Measurements from ENCODE around the gene TRAPPC10. TPM values are rescaled to one million over a fixed set of nuclear protein-coding genes. Genes with fewer than 3 reads are reported as not detected.
A peak's percentile ranks its signal among the peaks of the same experiment; 100 is the strongest.

TRAPPC10 gene
- total RNA-seq, 2 experiments from 2014 or later, result 77.9 to 82.7 TPM

DNA sequence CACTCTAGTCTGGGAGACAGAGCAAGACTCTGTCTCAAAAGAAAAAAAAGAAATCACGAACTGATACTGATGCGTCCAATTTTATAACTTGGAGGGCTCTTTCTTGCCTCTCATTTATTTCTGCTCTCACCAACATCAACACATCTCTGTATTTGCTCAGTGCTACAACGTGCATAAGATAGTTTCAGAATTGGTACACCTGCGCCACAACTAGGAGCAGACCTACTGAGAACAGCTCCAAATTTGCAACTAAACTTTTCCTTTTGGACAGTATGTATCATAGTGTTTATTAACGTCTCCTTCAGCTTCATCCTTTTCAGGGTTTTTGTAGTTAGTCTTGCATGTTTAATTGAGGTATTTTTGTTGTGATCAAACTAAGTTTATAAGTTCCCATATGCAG, 27.7 kb downstream of the TRAPPC10 start:
- no peak overlapping the region for H3K4me3 Mint-ChIP-seq
- no peak overlapping the region for H3K27ac Mint-ChIP-seq
- no peaks in the 10 kb centered on the region for H3K9me3 Mint-ChIP-seq
- peaks cover 18% of the 10 kb centered on the region for H3K36me3 Mint-ChIP-seq
- ATAC-seq (ENCODE audit: low read depth), result no peak
- POLR2A ChIA-PET, result no interaction called here
- H3K4me1 Mint-ChIP-seq, result peaks cover 10% of the 10 kb centered on the region
- DNase-seq, result no peak
- no peaks in the 10 kb centered on the region for H3K27me3 Mint-ChIP-seq

DNA sequence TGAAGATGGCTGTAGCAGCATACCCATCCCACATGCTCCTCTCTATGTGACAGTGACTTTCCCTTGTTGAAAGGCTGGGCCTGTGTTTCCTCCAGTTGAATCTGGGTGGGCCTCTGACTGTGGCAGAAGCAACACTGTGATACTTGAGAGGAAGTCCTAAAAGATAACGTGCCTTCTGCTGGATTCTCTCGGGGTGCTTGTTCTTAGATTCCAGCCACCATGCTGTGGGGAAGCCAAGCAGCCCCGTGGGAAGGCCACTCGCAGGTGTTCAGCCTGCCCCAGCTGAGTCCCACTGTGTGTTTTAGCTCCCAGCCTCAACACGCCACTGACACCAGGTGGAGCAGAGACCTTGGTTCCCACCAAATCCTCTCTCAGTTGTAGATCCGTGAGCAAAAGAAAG, 31.5 kb downstream of the TRAPPC10 start:
- POLR2A ChIA-PET, result interaction anchor here (0.7 kb wide), 3 partner anchors 15 to 45 kb away, joined by 3 read pairs; no protein-coding TSS in a partner anchor
- peaks cover 13% of the 10 kb centered on the region for H3K36me3 Mint-ChIP-seq
- H3K9me3 Mint-ChIP-seq, result no peaks in the 10 kb centered on the region
- peaks cover 11% of the 10 kb centered on the region for H3K4me1 Mint-ChIP-seq
- DNase-seq, result no peak
- ATAC-seq (ENCODE audit: low read depth), result peak; percentile 47
- no peak overlapping the region for H3K4me3 Mint-ChIP-seq
- no peaks in the 10 kb centered on the region for H3K27me3 Mint-ChIP-seq
- no peak overlapping the region for H3K27ac Mint-ChIP-seq

DNA sequence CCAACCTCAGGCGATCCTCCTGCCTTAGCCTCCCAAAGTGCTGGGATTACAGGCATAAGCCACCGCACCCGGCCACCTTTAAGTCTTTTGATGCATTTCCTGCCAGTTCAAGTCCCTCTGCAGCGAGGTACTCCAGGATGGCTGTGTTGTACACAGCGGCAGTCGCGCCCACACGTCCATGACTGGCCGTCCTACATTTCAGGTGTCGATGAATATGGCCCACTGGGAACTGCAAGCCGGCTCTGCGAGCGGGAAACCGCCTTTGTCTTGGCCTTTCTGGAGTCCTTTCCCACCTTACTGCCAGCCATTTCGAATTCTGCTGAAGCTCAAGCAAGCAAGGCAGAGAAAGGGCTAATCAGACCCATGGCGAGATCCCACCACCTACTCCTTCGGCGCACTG, 34.6 kb downstream of the TRAPPC10 start:
- Mint-ChIP-seq H3K27ac (no peak overlapping the region), H3K9me3 (no peaks in the 10 kb centered on the region), H3K4me1 (peaks cover 13% of the 10 kb centered on the region)

DNA sequence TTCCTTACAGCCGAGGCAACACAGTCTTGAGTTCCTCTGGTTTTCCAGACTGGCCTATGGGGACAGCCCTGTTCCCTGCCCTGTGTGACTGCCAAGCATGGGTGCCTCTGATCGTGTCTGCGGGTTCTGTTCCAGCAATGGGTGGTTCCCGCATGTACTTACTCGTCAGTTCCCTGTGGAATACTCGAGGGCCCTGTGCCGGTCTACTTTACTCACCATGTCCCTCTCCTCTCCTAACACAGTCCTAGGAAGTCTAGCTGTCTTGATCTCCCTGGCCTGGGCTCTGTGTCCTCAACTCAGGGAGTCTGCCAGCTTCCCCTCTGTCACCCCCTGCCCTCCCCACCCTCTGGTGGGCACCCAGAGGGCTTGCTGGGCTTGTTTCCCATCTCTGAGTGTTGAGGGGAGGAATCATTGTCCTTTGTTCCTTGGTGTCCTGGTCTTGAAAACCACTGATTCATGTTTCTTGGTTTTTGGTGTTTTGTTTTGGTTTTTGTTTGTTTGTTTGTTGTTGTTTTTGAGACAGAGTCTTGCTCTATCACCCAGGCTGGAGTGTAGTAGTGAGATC, 36.0 kb downstream of the TRAPPC10 start:
- DNase-seq, result no peak
- no peak for ATAC-seq (ENCODE audit: low read depth)
- H3K4me3 Mint-ChIP-seq, result no peak overlapping the region
- no peaks in the 10 kb centered on the region for H3K9me3 Mint-ChIP-seq
- H3K36me3 Mint-ChIP-seq, result peaks cover 16% of the 10 kb centered on the region
- no peaks in the 10 kb centered on the region for H3K27me3 Mint-ChIP-seq
- H3K27ac Mint-ChIP-seq, result no peak overlapping the region
- peaks cover 13% of the 10 kb centered on the region for H3K4me1 Mint-ChIP-seq
- POLR2A ChIA-PET, result no interaction called here

More for the DNA sequence above, 34.6 kb downstream of the TRAPPC10 start:
- Mint-ChIP-seq H3K4me3 (no peak overlapping the region), H3K27me3 (no peaks in the 10 kb centered on the region), H3K36me3 (peaks cover 13% of the 10 kb centered on the region)
- ATAC-seq (ENCODE audit: low read depth), result no peak
- no peak for DNase-seq
- POLR2A ChIA-PET, result interaction anchor here (0.5 kb wide), 1 partner anchor 31 kb away, joined by 3 read pairs; no protein-coding TSS in a partner anchor

DNA sequence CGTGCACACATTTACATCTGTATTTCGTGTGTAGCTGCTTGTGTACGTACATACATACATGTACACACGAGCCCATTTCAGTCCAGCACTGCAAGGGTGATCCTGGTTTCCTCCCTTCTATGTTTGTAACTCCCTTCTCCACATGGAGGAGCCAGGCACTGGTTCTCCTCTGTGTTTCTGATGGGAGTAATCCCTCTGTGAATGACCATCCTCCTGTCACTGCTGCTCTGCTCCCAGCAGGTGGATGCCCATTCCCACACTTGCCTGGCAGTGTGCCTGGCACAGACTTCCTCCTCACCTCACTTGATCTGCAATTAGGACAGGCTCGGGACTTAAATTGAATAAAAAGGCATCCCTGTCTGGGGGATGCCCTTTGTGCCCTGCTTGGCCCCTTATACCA, 37.1 kb downstream of the TRAPPC10 start:
- ATAC-seq (ENCODE audit: low read depth) (no peak), DNase-seq (no peak)
- H3K4me3 Mint-ChIP-seq, result no peak overlapping the region
- no peaks in the 10 kb centered on the region for H3K27me3 Mint-ChIP-seq
- peaks cover 10% of the 10 kb centered on the region for H3K4me1 Mint-ChIP-seq
- peaks cover 18% of the 10 kb centered on the region for H3K36me3 Mint-ChIP-seq
- peak overlapping the region; percentile 28 for H3K27ac Mint-ChIP-seq
- POLR2A ChIA-PET, result no interaction called here
- H3K9me3 Mint-ChIP-seq, result no peaks in the 10 kb centered on the region

DNA sequence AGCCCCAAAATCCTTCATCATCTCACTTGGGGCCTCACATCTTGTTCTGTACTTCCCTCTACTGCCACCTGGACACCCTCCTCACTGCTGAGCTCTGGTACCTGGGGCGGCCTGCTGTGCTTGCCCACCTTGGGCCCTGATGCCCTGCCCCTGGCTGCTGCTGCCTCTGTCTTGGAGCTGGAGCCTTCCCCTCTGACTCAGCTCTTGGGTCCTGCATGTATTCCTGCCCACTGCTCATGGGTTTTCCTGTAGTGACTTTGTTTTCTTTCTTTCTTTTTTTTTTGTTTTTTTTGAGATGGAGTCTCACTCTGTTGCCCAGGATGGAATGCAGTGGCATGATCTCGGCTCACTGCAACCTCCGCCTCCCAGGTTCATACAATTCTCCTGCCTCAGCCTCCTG, 37.5 kb downstream of the TRAPPC10 start:
- Mint-ChIP-seq H3K27me3 (no peaks in the 10 kb centered on the region), H3K4me1 (peaks cover 12% of the 10 kb centered on the region), H3K36me3 (peaks cover 17% of the 10 kb centered on the region), H3K9me3 (no peaks in the 10 kb centered on the region), H3K27ac (peak overlapping the region; percentile 28), H3K4me3 (no peak overlapping the region)
- POLR2A ChIA-PET, result no interaction called here
- no peak for DNase-seq
- no peak for ATAC-seq (ENCODE audit: low read depth)

DNA sequence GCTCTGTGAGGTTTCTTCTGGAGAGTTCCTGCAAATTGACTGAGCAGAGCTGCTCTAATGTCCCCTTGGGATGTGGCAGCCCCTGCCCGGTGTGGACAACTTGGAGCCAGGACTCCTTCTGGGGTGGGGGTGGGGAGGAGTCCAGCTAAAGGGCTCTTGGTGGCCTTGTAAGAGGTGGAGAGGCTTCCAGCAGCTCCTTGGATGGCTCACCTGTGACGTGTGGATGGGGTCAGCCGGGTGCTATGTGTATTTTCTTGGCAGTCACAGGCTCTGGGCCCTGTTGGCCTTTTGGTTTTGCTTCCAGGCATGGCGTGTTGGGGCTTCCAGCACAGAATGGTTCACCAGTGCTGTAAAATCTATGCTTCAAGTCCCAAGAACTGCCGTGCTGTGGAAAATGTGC, 38.2 kb downstream of the TRAPPC10 start:
- Mint-ChIP-seq H3K27ac (no peak overlapping the region), H3K4me1 (peaks cover 14% of the 10 kb centered on the region), H3K4me3 (no peak overlapping the region), H3K27me3 (no peaks in the 10 kb centered on the region), H3K36me3 (peaks cover 14% of the 10 kb centered on the region), H3K9me3 (no peaks in the 10 kb centered on the region)
- DNase-seq, result no peak
- no peak for ATAC-seq (ENCODE audit: low read depth)
- POLR2A ChIA-PET, result no interaction called here

DNA sequence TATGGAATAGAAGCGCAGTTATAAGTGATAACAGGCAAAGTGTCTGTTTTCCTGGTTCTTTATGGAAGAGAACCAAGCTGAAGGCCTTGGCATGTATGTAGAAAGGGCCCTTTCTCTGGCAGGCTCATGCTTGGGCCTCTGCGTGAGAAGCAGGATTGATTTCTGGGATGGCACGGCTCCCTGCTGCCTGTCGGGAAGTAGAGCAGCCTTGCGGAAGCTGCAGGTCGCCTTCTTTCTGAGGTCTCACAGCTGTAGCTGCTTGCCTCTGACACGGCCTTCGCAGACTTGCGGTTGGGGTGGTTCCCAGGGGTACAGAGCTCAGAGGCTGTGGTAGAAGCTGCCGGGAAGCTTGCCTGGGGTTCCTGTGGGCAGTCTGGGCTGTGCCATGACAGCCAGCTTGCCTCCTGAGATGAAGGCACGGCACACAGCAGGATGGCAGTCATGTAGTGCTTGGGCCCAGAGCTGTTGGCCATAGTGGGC, 39.4 kb downstream of the TRAPPC10 start:
- Mint-ChIP-seq H3K27ac (no peak overlapping the region), H3K36me3 (peaks cover 14% of the 10 kb centered on the region)

DNA sequence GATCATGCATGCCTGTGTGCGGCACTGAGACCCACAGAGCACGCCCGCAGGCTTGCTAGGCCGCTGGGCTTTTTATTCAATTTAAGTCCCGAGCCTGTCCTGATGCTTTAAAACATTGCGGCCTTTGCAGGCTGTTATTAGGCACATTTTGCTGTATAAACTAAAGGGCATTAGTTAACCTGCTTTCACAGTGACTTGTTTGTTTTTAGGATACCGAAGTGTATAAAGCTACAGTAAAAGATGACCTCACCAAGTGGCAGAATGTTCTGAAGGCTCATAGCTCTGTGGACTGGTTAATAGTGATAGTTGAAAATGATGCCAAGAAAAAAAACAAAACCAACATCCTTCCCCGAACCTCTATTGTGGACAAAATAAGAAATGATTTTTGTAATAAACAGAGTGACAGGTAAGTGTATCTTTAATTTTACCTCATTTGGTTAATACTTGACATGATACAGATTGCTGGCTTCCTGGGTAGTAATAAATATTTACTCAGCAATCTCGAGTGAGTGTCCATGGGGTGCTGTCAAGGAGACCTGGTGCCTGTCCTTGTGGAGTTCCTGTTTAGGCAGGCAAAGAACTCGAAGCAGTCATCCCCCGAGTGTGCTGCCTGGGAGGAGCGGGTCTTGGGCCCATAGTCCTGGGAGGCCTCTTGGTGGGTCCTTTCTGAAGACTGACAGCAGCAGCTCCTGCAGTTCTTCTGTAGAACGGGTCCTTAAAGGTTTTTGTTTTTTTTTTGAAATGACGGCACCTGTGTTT, 40.1 kb downstream of the TRAPPC10 start:
- ATAC-seq (ENCODE audit: low read depth) (no peak), DNase-seq (no peak)
- Mint-ChIP-seq H3K9me3 (no peaks in the 10 kb centered on the region), H3K27me3 (no peaks in the 10 kb centered on the region), H3K36me3 (peaks cover 17% of the 10 kb centered on the region), H3K27ac (no peak overlapping the region), H3K4me3 (no peak overlapping the region), H3K4me1 (peaks cover 15% of the 10 kb centered on the region)
- POLR2A ChIA-PET, result no interaction called here

More for the DNA sequence above, 39.4 kb downstream of the TRAPPC10 start:
- no peaks in the 10 kb centered on the region for H3K9me3 Mint-ChIP-seq
- no peaks in the 10 kb centered on the region for H3K27me3 Mint-ChIP-seq
- no peak for ATAC-seq (ENCODE audit: low read depth)
- DNase-seq, result no peak
- H3K4me1 Mint-ChIP-seq, result peaks cover 13% of the 10 kb centered on the region
- H3K4me3 Mint-ChIP-seq, result no peak overlapping the region
- POLR2A ChIA-PET, result no interaction called here

DNA sequence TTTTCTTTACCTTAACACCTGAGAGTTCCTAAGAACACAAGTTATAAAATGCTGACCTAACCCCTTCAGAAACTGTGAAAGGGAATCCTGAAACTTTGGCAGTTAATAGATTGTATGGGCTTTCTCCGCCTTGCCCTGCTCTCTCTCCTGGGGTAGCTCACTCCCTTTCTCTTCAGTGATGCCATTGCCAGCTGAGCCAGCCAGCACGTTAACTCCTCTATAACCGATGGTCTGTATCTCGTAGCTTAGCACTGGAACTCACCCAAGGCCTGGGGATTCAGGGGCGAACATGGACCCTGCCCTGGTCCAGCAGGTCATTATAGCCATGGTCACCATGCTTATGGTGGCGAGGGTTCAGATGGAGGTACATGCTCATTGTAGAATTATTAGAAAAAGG, 40.7 kb downstream of the TRAPPC10 start:
- no peak for DNase-seq
- POLR2A ChIA-PET, result no interaction called here
- Mint-ChIP-seq H3K27ac (peak overlapping the region; percentile 18), H3K4me1 (peaks cover 12% of the 10 kb centered on the region), H3K4me3 (no peak overlapping the region), H3K9me3 (no peaks in the 10 kb centered on the region), H3K36me3 (peaks cover 15% of the 10 kb centered on the region), H3K27me3 (no peaks in the 10 kb centered on the region)
- ATAC-seq (ENCODE audit: low read depth), result no peak

DNA sequence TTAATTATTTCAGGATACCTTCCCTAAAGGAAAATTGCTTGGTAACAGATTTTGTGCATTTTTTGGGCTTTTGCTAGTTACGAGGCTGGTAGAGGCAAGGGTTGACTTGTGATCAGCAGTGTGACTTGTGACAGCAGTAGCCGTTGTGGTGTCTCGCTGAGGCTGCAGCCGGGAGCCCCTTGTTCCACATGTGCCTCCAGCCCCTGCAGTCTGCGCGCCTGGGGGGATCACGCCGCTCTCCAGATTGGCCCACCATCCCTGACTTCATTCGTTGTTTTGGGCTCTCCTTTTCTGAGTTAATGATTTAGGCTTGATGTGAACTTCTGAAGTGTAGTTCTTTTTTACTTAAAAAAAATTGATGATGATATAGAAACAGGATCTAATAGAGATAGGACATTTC, 41.5 kb downstream of the TRAPPC10 start:
- peaks cover 21% of the 10 kb centered on the region for H3K36me3 Mint-ChIP-seq
- ATAC-seq (ENCODE audit: low read depth), result no peak

DNA sequence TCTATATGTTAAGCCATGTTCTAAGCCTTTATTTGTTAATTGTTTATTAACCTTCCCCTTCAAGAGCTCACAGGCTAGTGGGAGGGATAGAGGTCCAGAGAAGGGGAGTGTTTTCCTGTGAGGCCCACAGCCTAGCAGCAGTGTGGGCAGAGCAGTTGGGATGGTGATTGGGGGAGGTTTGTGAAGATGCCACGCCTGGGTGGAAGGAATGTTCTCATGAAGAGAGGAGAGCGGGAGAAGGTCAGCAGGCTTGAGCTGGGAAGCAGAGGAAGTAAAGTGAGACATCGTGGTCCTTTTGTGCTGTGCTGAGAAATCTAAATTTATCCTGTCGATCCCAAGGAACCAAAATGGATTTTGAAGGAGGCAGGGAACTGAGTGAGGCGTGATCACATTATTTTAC, 42.6 kb downstream of the TRAPPC10 start:
- POLR2A ChIA-PET, result no interaction called here
- Mint-ChIP-seq H3K27ac (no peak overlapping the region), H3K4me1 (peaks cover 11% of the 10 kb centered on the region), H3K4me3 (no peak overlapping the region), H3K27me3 (no peaks in the 10 kb centered on the region), H3K36me3 (peaks cover 23% of the 10 kb centered on the region), H3K9me3 (no peaks in the 10 kb centered on the region)
- DNase-seq, result no peak
- ATAC-seq (ENCODE audit: low read depth), result no peak

More for the DNA sequence above, 41.5 kb downstream of the TRAPPC10 start:
- peaks cover 14% of the 10 kb centered on the region for H3K4me1 Mint-ChIP-seq
- H3K27ac Mint-ChIP-seq, result no peak overlapping the region
- H3K27me3 Mint-ChIP-seq, result no peaks in the 10 kb centered on the region
- H3K4me3 Mint-ChIP-seq, result no peak overlapping the region
- POLR2A ChIA-PET, result no interaction called here
- H3K9me3 Mint-ChIP-seq, result no peaks in the 10 kb centered on the region
- DNase-seq, result no peak

DNA sequence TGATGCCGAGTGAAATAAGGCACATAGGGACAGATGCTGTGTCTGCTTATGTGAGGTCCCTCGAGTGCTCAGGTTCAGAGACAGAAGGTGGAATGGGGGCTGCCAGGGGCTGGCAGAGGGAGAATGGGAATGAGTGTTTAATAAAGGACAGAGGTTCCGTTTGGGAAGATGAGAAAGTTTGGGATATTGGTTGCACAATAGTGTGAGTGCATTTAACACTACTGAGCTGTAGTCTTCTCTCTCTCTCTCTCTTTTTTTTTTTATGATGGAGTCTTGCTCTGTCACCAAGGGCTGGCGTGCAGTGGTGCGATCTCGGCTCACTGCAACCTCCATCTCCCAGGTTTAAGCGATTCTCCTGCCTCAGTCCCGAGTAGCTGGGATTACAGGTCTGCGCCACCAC, 44.9 kb downstream of the TRAPPC10 start:
- peaks cover 23% of the 10 kb centered on the region for H3K36me3 Mint-ChIP-seq
- POLR2A ChIA-PET, result no interaction called here
- no peaks in the 10 kb centered on the region for H3K27me3 Mint-ChIP-seq
- H3K4me1 Mint-ChIP-seq, result peaks cover 11% of the 10 kb centered on the region
- no peaks in the 10 kb centered on the region for H3K9me3 Mint-ChIP-seq
- ATAC-seq (ENCODE audit: low read depth), result no peak
- H3K4me3 Mint-ChIP-seq, result no peak overlapping the region
- H3K27ac Mint-ChIP-seq, result peak overlapping the region; percentile 71
- no peak for DNase-seq
